GM19455 (cell line): ENCODE measurements around the gene DECR2.
"Not testable (repeated sequence)": the region's sequence is repeated elsewhere in the genome, so short reads cannot be mapped to it uniquely, and the experiment has no call there.

Source experiments
- ATAC-seq: cut with Tn5 transposase; IDR thresholded peaks from one replicate; pipeline ENCODE4 v1.9.1; 2021; ENCODE audit not compliant: unreplicated experiment

Gene DECR2

GRCh38 chr16:398561-399339 lies 2.9 kb upstream of the DECR2 start:
- ATAC-seq = no peak

DNA sequence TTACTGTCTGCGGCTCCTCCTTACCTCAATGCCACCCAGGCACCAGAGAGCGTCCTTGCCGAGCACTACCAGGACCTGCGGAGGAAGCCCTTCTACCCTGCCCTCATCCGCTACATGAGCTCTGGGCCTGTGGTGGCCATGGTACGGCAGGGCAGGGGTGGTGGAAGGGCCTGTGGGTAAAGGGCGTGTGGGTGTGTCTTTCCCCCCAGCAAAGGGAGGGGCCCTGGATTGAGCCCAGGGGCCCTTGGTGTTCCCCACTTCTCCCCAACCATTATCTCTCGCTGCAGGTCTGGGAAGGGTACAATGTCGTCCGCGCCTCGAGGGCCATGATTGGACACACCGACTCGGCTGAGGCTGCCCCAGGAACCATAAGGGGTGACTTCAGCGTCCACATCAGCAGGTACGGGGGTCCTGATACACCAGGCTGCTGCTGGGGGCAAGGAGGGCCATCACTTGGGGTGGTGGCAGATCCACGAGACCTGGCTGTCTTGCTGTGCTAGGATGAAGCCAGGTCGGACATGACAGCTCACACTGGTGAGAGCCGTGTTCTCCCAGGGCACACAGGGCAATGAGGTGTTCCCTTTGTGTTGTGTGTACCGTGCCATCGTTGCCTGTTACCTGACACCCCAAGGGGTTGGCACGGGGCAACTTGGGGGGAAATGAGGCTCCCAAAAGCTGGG lies 2.2 kb upstream of the DECR2 start:
- no peak for ATAC-seq

- no peak for ATAC-seq
Observed at GRCh38 chr16:400061-400591, 1.6 kb upstream of the DECR2 start.

DNA sequence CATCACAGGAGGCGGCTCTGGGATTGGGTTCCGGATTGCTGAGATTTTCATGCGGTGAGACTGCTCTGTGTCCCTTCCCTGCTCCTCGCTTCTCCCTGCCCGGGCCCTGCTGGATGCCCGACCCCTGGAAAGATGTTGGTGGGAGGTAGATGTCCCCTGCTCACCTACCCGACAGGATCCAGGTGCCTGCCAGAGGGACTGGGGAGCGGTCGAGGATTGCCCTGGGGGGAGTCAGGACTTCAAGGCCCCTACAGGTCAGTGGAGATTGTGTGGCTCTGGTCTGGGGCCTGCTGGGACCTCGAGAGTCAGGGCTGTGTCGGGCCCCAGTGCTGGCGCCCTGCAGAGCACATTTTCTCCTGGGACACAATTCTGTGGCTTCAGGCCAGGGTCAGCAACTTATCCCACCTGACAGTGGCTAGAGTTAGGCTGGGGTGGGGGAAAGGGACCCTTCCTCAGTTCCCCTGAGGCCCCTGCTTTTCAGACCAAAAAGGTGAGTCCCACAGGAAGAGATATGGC lies 3.3 kb downstream of the DECR2 start:
- no peak for ATAC-seq

DNA sequence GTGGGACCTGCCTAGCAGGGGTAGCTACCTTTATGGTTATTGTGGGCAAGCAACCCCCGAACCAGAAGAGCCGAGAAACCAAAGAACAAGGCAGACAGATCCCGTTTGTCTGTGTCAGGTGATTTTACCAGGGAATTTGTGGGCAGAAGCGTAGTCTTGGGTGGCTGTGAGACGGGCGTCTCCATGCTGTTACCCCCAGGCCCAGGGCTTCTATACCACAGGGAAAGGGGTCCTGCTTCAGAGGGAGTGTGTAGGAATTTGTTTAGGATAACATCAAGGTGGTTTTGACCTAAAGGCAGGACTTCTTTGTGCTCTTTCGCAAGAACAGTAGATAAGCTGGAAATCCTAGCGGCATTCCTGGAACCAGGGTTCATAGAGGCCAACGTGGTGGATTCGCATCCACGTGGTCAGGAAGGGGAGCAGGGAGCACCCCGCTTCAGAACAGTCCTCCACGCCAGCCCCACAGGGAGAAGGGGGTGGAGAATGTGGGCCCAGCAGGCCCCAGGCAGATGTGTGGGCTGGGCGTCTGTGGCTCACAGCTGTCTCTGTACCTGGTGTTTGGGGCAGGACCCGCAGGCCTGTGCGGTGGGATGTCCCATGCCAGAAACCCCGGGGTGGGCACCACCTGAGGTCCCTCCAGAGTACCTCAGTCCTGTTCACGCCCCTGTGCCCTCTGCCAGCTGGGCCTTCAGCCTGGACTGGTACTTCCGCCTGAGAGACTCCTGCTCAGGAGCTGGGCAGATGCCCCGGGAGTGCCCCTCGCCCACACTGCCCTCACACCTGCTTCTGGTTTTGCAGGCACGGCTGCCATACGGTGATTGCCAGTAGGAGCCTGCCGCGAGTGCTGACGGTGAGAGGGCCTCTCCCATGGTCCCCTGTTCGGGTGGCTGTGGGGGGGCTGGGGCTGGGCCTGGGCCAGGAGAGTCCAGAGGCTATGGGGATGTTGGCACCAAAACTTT lies 4.1 kb downstream of the DECR2 start:
- no peak for ATAC-seq

GRCh38 chr16:407253-407652 lies 5.6 kb downstream of the DECR2 start:
- no peak for ATAC-seq

GRCh38 chr16:410516-411178 lies 9.0 kb downstream of the DECR2 start:
- ATAC-seq = no peak

- ATAC-seq = no peak
Observed at GRCh38 chr16:411576-412265, 10.0 kb downstream of the DECR2 start.

GRCh38 chr16:414395-415169 lies 12.9 kb downstream of the DECR2 start:
- no peak for ATAC-seq

- not testable (repeated sequence) for ATAC-seq
Observed at GRCh38 chr16:415170-415498, 13.4 kb downstream of the DECR2 start.

- ATAC-seq = not testable (repeated sequence)
Observed at GRCh38 chr16:422179-422578, 20.5 kb downstream of the DECR2 start.

GRCh38 chr16:424033-424622 lies 22.4 kb downstream of the DECR2 start:
- ATAC-seq = no peak

- no peak for ATAC-seq
Observed at GRCh38 chr16:424623-425081, 23.0 kb downstream of the DECR2 start.

DNA sequence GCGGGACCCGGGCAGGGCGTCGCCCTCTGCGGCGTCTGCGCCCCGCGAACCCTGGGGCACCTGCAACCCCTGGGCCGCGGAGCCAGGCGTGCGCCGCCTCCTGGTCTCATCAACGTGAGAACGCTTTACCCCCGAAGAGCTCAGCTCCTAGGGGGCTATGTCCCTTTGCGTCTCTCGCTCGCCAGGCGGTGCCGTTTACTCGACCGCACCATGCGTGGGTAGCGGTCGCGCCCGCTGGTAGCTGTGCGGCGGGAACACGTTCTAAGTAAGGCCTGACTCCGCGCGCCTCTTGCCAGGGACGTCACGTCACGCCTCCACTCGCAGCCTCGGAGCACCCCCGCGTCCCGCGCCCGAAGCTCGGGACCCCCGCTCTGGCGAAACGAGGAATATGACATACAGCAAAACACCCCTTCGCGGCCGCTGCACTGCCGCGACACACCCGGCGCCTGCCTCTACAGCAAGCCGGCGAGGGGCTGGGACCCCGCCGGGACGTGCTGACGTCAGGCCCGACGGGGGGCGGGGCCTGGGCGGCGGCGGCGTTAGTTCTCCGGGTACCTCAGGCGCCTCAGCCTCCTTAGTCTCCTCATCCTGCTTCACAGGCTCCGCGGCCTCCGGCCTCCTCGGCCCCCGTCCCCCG lies 23.5 kb downstream of the DECR2 start, which contains the start of gene RAB11FIP3:
Gene RAB11FIP3 (plus strand): TSS at position 568 of the 637 bp plus-strand sequence. CDS start 358 bp downstream, outside the sequence.
- ATAC-seq = peak; percentile 89

- ATAC-seq = peak; percentile 32
Observed at GRCh38 chr16:425740-426114, 24.0 kb downstream of the DECR2 start.

GRCh38 chr16:426115-426905 lies 24.6 kb downstream of the DECR2 start:
- peak; percentile 17 for ATAC-seq

DNA sequence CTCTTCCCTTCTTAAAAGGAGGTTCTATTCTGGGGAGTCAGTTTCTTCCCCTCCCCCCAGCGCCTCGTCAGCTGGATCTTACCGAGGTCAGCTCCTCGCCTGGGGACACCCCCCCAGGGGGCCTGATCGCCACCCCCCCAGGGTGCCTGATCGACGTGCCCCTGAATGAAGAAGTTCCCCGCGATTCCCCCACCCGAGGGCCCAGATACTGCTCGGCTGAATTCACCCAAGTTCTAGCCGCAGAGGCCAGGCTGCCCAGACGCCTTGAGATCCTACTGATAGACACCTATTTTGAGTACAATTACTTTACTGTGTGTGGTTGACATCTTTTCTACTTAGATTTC lies 25.2 kb downstream of the DECR2 start:
- no peak for ATAC-seq
